Measurements from ENCODE around the gene SLCO3A1. TPM values are rescaled to one million over a fixed set of nuclear protein-coding genes. Genes with fewer than 3 reads are reported as not detected.
A peak's percentile ranks its signal among the peaks of the same experiment; 100 is the strongest.

SLCO3A1 gene
- total RNA-seq, 4 donors from 2014 or later: 23.1 to 62.8 (median 35.1) TPM

DNA sequence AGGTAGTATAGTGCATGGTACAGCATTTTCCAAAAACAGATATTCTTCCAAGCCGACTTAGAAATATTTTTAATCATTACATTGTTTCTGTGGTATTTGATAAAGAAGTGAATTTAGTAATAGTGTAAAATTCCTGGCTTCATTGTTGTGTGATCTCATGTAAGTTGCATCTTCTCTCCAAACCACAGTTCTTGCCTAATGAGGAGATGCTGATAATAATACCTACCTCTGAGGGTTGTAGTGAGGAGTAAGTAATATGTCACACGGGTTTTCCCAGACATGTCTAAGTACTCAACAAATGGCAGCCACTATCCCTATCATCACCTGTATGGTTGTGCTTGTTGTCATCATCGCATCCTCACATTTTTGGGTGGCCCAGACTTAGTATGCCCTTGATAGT, 167.3 kb downstream of the SLCO3A1 start:
- intact Hi-C loops (cut with DNase I; ENCODE audit: low total_unique reads): no loop called here
- whole genome bisulfite sequencing, 2 donors: 76 to 77% methylated on average over 3 of the region's 3 CpGs
- no peak for DNase-seq (ENCODE audit: low spot score in 2 of 2)
- no peak overlapping the region for H3K4me3 ChIP-seq (ENCODE audit: low read depth, poor library complexity, severe bottlenecking)
- TF ChIP-seq, protein P1, sequence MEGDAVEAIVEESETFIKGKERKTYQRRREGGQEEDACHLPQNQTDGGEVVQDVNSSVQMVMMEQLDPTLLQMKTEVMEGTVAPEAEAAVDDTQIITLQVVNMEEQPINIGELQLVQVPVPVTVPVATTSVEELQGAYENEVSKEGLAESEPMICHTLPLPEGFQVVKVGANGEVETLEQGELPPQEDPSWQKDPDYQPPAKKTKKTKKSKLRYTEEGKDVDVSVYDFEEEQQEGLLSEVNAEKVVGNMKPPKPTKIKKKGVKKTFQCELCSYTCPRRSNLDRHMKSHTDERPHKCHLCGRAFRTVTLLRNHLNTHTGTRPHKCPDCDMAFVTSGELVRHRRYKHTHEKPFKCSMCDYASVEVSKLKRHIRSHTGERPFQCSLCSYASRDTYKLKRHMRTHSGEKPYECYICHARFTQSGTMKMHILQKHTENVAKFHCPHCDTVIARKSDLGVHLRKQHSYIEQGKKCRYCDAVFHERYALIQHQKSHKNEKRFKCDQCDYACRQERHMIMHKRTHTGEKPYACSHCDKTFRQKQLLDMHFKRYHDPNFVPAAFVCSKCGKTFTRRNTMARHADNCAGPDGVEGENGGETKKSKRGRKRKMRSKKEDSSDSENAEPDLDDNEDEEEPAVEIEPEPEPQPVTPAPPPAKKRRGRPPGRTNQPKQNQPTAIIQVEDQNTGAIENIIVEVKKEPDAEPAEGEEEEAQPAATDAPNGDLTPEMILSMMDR (IDR thresholded peaks at IDR 0.05): no peak
- no peak for TF ChIP-seq POLR2A (IDR thresholded peaks at IDR 0.05)

DNA sequence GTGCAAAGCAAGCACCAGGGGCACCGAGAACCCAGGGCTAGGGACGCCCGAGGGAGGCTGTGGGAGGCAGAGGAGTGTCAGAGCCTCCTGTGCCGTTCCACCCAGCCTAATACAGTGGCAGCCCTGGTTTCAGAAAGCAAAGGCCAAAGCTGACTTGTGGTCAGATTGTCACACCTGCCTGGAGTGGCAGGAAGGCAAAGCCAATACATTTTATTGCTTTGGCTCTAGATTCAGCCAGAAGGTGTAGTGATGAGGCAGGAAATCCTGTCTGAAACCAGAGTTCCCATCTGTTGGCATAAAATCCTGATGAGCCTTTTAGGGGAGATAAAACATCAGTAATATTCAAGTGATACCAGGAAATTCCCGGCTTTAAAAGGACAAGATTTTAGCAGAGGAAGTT, 168.3 kb downstream of the SLCO3A1 start:
- H3K4me3 ChIP-seq (ENCODE audit: low read depth, poor library complexity, severe bottlenecking): no peak overlapping the region
- no peak for DNase-seq (ENCODE audit: low spot score in 2 of 2)
- intact Hi-C loops (cut with DNase I; ENCODE audit: low total_unique reads): no loop called here
- 72 to 79% methylated on average over 5 of the region's 5 CpGs for WGBS, 2 donors
- no peak for TF ChIP-seq POLR2A (IDR thresholded peaks at IDR 0.05)
- TF ChIP-seq, protein P1 (IDR thresholded peaks at IDR 0.05): no peak

DNA sequence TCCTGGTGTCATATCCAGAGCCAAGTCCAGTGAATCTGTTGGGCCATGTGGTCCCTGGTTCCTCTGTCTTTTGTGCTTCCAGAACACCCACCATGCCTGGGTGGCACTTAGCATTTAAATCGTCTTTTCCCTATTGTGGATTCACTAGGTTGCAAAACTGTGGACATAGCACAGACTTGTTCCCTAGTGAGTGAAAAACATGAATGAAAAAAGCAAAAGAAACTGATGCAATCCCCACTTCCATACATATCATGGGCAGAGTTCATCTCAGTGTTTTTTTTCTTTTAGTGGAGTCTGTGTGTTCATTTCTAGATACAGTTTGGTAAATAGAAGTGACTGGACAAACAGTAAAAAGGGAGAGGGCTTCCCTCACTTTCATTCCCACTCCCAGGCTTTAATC, 170.5 kb downstream of the SLCO3A1 start:
- no peak for TF ChIP-seq POLR2A (IDR thresholded peaks at IDR 0.05)
- TF ChIP-seq, protein P1 (IDR thresholded peaks at IDR 0.05): no peak
- no peak overlapping the region for H3K4me3 ChIP-seq (ENCODE audit: low read depth, poor library complexity, severe bottlenecking)
- no peak for DNase-seq (ENCODE audit: low spot score in 2 of 2)
- intact Hi-C loops (cut with DNase I; ENCODE audit: low total_unique reads): no loop called here
- 82 to 90% methylated on average over 1 of the region's 1 CpG for WGBS, 2 donors

DNA sequence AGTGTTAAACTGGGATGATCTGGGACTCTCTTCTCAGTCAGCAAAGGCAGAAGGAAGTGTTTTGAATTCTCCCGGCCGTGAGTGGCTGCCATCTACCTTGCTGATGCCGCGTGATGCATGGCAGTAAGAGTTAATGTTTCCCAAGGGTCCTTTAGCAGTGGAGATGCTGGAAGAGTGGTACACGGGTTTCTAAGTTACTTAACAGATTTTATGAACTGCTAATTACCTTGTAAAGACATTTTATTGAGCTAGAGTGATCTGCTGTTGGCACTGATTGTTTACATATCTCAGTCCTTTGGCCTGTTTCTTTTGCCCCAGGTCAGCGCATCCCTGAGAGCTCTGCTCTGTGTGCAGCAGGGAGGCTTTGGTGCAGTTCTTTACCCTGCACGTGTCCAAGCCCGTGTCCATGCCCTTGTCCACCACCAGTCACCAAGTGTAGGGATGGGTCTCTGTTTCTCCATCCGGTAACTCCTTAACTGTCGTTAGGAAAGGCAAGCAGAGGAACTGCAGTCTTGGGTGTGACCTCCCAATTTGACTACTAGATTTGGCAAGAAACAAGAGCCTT, 172.3 kb downstream of the SLCO3A1 start:
- WGBS, 2 donors: 69 to 76% methylated on average over 10 of the region's 10 CpGs
- TF ChIP-seq POLR2A (IDR thresholded peaks at IDR 0.05): no peak
- TF ChIP-seq, protein P1 (IDR thresholded peaks at IDR 0.05): no peak
- intact Hi-C loops (cut with DNase I; ENCODE audit: low total_unique reads): no loop called here
- H3K4me3 ChIP-seq (ENCODE audit: low read depth, poor library complexity, severe bottlenecking): no peak overlapping the region
- peak in 1 of 2 donors; percentile 36 for DNase-seq (ENCODE audit: low spot score in 2 of 2)

DNA sequence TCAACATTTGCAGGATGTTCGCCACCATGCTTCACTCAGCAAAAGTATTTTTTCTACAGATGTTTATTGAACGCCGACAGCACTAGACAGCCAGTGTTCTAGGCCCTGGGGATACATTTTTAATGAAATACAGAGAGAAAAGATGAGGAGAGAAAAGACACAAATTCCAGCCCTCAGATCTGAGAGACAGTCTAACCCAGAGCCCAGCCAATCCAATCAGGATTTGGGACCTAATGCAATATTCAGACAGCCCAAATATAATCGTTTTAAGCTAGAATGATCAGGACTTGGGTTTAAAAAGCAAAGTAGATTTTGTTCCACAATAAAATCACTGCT, 174.8 kb downstream of the SLCO3A1 start:
- DNase-seq (ENCODE audit: low spot score in 2 of 2): no peak
- intact Hi-C loops (cut with DNase I; ENCODE audit: low total_unique reads): no loop called here
- 48 to 50% methylated on average over 4 of the region's 4 CpGs for WGBS, 2 donors
- TF ChIP-seq, protein P1 (IDR thresholded peaks at IDR 0.05): no peak
- no peak for TF ChIP-seq POLR2A (IDR thresholded peaks at IDR 0.05)
- no peak overlapping the region for H3K4me3 ChIP-seq (ENCODE audit: low read depth, poor library complexity, severe bottlenecking)

GRCh38 chr15:92029767-92030166, 176.3 kb downstream of the SLCO3A1 start:
- H3K4me3 ChIP-seq (ENCODE audit: low read depth, poor library complexity, severe bottlenecking): no peak overlapping the region
- TF ChIP-seq, protein P1 (IDR thresholded peaks at IDR 0.05): no peak
- no peak for TF ChIP-seq POLR2A (IDR thresholded peaks at IDR 0.05)
- WGBS, 2 donors: 67 to 68% methylated on average over 10 of the region's 10 CpGs
- intact Hi-C loops (cut with DNase I; ENCODE audit: low total_unique reads): no loop called here
- DNase-seq (ENCODE audit: low spot score in 2 of 2): peak in 1 of 2 donors; percentile 53
